Bronchial epithelial cell (primary cell): ENCODE results near the gene PKN1. TPM values are rescaled to one million over a fixed set of nuclear protein-coding genes. Genes with fewer than 3 reads are reported as not detected.
A peak's percentile ranks its signal among the peaks of the same experiment; 100 is the strongest.

Source experiments
- DNase-seq: peaks from one replicate; pipeline ENCODE4 v3.0.0-alpha.2; 2010; ENCODE audit warnings: low read depth
- FAIRE-seq: peaks from 2 replicates; lab custom pipeline; 2011; peaks lifted over from hg19 to GRCh38; lab: Jason Lieb, UNC
- H3K27me3 ChIP-seq: 2 replicates; pipeline ENCODE4 v1.5.1; 2011; ENCODE audit warnings: low read length; ENCODE audit not compliant: control insufficient read depth, insufficient read depth
- H3K36me3 ChIP-seq: 2 replicates; pipeline ENCODE4 v1.5.1; 2011; ENCODE audit warnings: low read length; ENCODE audit not compliant: control insufficient read depth, insufficient read depth
- H3K4me3 ChIP-seq: 2 replicates; pipeline ENCODE4 v1.5.1; 2011; ENCODE audit warnings: mild to moderate bottlenecking, low read depth, low read length, control low read depth
- total RNA-seq: library from RNA; depleted of rRNA; stranded (reverse); fragments of >200 nt; gene quantifications from 2 replicates; pipeline ENCODE4 v1.2.1, GENCODE V29; 2014
- TF ChIP-seq, protein P1 (sequence below): IDR thresholded peaks from 2 replicates; pipeline ENCODE4 v1.5.1; 2011; ENCODE audit warnings: mild to moderate bottlenecking, moderate library complexity, low read length, control low read depth, inconsistent platforms; ENCODE audit not compliant: insufficient read depth, severe bottlenecking

PKN1 gene
- total RNA-seq, 1 donor from 2014 or later = 32.9 TPM

DNA sequence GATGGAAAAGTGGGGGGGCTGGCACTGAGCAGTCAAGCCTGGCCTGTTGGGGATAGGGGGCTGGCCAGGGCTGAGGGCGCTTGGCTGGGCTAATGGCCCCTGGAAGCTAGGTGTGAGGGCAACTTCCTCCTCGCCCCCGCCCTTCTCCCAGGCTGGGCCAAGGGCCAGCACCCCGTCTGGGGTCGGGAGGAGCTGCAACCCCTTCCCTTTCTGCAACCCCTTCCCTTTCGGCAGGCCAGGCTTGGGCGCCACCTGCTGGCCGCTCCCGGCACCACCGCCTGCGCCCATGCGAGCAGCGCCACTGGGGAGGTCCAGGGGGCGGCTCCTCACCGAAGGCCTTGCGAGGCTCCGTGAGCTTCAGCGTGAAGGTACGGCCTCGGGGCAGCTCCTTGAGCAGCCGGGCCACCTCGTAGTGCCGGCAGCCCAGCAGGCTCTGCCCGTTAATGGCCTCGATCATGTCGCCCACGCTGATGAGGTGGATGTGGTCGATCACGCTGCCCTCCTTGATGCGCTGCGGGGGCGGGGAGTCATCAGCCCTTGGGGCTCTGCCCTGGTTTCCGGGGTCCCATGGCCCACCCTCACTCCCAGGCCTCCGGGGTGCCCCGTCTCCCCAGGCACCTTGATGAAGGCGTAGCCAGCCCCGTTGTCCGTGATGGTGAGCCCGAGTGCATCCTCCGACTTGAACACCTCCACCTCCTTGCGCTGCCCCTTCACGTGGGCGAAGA is 47.0 kb downstream of the PKN1 start:
- no peaks in the 10 kb centered on the region for H3K27me3 ChIP-seq
- H3K4me3 ChIP-seq = no peak overlapping the region
- DNase-seq = no peak
- H3K36me3 ChIP-seq = peaks cover 34% of the 10 kb centered on the region
- no peak for FAIRE-seq
- TF ChIP-seq, protein P1, sequence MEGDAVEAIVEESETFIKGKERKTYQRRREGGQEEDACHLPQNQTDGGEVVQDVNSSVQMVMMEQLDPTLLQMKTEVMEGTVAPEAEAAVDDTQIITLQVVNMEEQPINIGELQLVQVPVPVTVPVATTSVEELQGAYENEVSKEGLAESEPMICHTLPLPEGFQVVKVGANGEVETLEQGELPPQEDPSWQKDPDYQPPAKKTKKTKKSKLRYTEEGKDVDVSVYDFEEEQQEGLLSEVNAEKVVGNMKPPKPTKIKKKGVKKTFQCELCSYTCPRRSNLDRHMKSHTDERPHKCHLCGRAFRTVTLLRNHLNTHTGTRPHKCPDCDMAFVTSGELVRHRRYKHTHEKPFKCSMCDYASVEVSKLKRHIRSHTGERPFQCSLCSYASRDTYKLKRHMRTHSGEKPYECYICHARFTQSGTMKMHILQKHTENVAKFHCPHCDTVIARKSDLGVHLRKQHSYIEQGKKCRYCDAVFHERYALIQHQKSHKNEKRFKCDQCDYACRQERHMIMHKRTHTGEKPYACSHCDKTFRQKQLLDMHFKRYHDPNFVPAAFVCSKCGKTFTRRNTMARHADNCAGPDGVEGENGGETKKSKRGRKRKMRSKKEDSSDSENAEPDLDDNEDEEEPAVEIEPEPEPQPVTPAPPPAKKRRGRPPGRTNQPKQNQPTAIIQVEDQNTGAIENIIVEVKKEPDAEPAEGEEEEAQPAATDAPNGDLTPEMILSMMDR = peak; percentile 78

DNA sequence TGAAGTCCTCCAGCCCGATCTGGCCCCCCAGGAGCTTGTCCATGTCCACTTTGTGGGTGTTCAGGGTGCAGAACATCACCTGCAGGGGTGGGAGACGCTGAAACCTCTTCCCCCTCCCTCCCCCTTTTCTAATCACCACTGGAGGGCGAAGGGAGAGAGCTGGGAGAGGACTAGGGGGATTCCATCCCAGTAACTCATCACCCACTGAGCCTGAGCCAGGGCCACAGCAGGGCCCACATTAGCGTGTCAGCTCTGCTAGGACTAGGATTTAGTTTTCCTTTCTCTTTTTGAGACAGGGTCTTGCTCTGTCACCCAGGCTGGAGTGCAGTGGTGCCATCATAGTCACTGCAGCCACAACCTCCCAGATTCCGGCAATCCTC is 47.6 kb downstream of the PKN1 start:
- H3K4me3 ChIP-seq = no peak overlapping the region
- H3K36me3 ChIP-seq = peaks cover 34% of the 10 kb centered on the region
- H3K27me3 ChIP-seq = no peaks in the 10 kb centered on the region
- TF ChIP-seq, protein P1 = no peak
- DNase-seq (no peak), FAIRE-seq (no peak)

DNA sequence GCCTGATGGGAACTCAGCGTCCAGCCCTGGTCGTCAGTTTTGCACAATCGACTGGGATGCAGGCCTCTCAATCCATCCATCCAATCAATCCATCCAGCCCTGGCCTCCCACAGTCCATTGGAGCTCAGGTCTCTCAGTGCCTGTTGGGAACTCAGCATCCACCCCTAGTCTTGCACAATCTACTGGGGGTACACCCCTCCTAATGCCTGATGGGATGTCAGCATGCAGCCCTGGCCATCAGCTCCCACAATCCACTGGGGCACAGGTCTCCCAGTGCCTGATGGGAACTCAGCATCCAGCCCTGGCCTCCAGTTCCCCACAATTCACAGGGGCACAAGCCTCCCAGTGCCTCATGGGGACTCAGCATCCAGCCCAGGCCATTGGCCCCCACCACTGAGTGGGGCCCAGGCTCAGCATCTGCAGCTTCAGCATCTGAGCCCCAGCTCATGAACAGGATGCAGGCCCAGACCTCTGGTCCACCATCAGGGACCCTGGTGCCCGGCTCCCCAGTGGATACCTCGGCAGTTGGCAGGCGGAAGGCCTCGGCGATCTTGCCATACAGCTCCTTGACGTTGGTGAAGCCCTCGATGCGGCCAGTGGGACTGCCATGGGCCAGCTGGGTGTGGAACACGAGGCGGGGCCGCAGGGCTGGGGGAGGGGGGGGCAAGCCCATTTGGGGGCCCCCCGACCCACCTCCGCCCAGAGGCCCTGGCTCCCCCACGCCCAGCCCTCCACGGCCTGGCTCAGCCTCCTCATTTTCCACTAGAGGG is 49.3 kb downstream of the PKN1 start:
- H3K36me3 ChIP-seq = peaks cover 34% of the 10 kb centered on the region
- TF ChIP-seq, protein P1 = no peak

DNA sequence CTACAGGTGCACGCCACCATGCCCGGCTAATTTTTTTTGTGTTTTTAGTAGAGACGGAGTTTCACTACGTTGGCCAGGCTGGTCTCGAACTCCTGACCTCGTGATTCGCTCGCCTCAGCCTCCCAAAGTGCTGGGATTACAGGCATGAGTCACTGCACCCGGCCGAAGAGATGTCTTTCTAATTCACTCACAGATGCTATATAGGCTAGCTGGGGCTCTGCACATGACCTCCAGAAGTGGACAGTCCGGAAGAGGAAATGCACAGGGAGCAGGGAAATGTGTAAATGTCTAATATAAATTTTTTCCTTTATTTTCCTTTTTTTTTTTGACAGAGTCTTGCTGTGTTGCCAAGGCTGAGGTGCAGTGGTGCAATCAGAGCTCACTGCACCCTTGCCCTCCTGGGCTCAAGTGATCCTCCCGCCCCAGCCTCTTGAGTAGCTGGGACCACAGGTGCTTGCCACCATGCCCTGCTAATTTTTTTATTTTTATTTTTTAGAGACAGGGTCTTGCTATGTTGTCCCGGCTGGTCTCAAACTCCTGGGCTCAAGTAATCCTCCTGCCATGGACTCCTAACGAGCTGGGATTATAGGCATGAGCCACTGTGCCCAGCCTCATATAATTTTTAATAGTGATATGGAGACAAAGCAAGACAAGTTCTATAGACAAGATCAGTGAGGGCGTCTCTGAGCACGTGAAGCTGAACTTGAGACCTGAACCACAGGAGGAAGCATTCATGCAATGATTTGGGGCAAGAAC is 54.4 kb downstream of the PKN1 start:
- DNase-seq (no peak), FAIRE-seq (no peak)
- Histone ChIP-seq H3K4me3 (no peak overlapping the region), H3K36me3 (peaks cover 18% of the 10 kb centered on the region), H3K27me3 (no peaks in the 10 kb centered on the region)
- TF ChIP-seq, protein P1 = no peak

More for the DNA sequence above, 49.3 kb downstream of the PKN1 start:
- no peak overlapping the region for H3K4me3 ChIP-seq
- DNase-seq (no peak), FAIRE-seq (no peak)
- no peaks in the 10 kb centered on the region for H3K27me3 ChIP-seq

DNA sequence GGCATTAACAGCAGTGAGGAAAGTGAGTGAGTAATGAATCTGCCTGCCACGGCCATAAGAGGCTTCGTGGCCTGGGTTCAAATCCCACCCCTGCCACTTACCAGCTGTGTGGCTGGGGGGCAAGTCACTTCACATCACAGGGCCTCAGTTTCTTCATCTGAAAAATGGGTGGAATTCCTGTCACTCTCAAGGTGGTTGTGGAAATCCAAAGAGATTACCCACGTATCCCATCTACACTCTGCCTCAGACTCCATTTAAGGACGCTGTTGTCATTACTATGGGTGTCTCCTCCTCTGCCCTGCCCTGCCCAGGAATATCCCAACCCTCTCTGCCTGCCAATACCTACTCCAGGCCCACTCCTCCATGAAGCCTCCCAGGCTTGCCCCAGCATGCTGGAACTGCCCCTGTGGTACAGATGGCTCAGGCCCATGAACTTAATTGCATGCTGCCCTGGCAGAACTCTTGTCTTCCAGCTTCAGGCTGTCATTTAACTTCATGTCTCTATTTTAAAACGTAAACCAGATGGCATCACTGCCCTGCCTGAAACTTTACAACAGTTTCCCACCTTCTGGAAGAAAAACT is 59.7 kb downstream of the PKN1 start:
- TF ChIP-seq, protein P1 = no peak
- Histone ChIP-seq H3K4me3 (no peak overlapping the region), H3K27me3 (no peaks in the 10 kb centered on the region), H3K36me3 (peaks cover 20% of the 10 kb centered on the region)
- DNase-seq (no peak), FAIRE-seq (no peak)
